Measurements from ENCODE around the gene NOP14. TPM values are rescaled to one million over a fixed set of nuclear protein-coding genes. Genes with fewer than 3 reads are reported as not detected.
A peak's percentile ranks its signal among the peaks of the same experiment; 100 is the strongest.

Gene NOP14
- total RNA-seq, 4 donors from 2014 or later = 18.2 to 39.6 (median 26.8) TPM

DNA sequence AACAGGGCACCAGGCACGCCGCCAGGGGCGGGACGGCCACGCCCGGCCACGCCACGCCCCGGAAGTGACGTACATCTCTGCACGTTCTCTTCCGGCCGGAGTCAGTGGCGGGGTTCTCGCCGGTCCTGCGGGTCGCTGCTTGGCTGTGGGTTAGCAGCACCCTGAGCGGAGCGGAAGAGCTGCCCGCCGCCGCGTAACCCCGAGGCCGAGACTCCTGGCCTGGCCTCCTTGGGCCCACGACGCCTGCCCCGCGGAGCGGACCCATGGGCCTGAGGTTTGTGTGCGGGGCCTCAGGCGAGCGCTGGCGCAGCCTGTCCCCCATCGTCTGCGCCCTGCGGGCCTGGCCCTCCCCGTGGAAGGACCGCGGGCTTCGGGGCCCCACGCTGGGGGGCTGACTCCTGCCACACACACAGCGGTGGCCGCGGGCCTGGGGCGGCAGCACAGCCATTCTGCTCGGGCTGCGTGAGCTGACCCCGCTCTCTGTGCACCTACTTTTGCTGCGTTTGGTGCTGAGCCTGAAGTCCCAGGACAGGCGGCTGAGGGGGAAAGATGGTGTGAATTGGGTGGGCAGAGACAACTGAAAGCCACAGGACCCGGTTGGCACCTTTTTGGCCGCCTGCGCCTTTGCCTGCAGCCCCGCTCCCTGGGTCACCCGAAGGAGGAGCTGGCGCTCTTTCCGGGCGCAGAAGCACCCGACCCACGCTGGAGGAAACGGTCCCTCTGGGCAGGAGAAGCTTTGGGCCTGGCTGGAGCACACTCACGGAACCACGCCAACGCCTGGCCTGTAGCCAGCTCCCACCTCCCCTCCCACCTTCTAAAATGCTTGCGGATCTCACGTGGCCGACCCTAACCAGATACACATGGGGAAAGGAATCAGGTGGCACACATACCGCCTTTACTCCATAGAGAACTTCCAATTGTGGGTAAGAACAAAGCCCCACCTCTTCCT, 28.1 kb downstream of the NOP14 start:
- Histone ChIP-seq H3K36me3 (peaks cover 0 to 65% (median 24%) of the 10 kb centered on the region in 3 donors), H3K4me3 (peak overlapping the region; percentile 67 to 92 (median 86)), H3K27ac (peak overlapping the region; percentile 76 to 95 (median 92)), H3K4me1 (peaks cover 0 to 61% (median 36%) of the 10 kb centered on the region in 4 donors), H3K27me3 (no peaks in the 10 kb centered on the region), H3K9me3 (no peaks in the 10 kb centered on the region)
- WGBS, 2 donors = 1% methylated on average over 36 to 49 of the region's 70 CpGs
- peak; percentile 95 to 97 for DNase-seq (ENCODE audit: low spot score in 2 of 2)
- TF ChIP-seq, protein P1, sequence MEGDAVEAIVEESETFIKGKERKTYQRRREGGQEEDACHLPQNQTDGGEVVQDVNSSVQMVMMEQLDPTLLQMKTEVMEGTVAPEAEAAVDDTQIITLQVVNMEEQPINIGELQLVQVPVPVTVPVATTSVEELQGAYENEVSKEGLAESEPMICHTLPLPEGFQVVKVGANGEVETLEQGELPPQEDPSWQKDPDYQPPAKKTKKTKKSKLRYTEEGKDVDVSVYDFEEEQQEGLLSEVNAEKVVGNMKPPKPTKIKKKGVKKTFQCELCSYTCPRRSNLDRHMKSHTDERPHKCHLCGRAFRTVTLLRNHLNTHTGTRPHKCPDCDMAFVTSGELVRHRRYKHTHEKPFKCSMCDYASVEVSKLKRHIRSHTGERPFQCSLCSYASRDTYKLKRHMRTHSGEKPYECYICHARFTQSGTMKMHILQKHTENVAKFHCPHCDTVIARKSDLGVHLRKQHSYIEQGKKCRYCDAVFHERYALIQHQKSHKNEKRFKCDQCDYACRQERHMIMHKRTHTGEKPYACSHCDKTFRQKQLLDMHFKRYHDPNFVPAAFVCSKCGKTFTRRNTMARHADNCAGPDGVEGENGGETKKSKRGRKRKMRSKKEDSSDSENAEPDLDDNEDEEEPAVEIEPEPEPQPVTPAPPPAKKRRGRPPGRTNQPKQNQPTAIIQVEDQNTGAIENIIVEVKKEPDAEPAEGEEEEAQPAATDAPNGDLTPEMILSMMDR (IDR thresholded peaks at IDR 0.05) = peak in 2 of 5 experiments; percentile 45 to 49
- TF ChIP-seq POLR2A (IDR thresholded peaks at IDR 0.05) = peak; percentile 66 to 92
- peak; percentile 66 to 92 for TF ChIP-seq EP300 (IDR thresholded peaks at IDR 0.05)

DNA sequence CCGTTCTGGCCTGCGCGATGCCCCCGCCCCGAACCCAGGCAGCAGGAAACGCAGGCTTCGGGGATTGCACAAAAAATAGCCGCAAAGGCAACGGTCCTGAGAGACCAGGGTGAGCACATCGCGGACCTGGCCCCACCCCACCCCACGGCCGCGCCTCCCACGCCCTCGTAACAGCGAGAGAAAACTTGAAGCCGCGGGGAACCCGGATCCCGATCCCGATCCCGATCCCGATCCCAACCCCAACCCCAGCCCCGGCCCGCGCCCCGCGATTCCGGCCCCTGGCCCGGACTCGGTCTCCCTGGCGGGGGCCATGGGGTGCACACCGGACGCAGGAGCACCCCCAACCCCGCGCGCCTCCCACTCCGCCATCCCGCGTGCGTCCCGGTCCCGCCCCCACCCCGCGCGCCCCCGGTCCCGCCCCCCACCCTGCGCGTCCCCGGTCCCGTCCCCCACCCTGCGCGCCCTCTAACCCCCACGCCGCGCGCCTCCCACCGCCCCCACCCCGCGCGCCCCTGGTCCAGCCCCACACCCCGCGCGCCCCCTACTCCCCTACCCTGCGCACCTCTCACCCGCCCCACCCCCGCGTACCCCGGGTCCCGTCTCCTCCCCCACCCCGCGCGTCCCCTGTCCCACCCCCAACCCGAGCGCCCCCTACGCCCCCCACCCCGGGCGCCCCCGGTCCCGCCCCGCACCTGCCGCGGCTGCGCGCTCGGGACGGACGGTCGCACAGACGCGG, 29.0 kb downstream of the NOP14 start:
- Histone ChIP-seq H3K27ac (peak overlapping the region; percentile 76 to 95 (median 92)), H3K27me3 (no peaks in the 10 kb centered on the region), H3K4me3 (peak overlapping the region; percentile 67 to 92 (median 86)), H3K4me1 (peaks cover 0 to 61% (median 36%) of the 10 kb centered on the region in 4 donors), H3K36me3 (peaks cover 0 to 65% (median 17%) of the 10 kb centered on the region in 3 donors), H3K9me3 (no peaks in the 10 kb centered on the region)
- DNase-seq (ENCODE audit: low spot score in 2 of 2) = peak; percentile 62 to 64
- no peak for TF ChIP-seq POLR2A (IDR thresholded peaks at IDR 0.05)
- TF ChIP-seq, protein P1 (IDR thresholded peaks at IDR 0.05) = peak in 1 of 5 experiments; percentile 12
- TF ChIP-seq EP300 (IDR thresholded peaks at IDR 0.05) = peak in 1 of 2 donors; percentile 24
- 0 to 2% methylated on average over 9 to 12 of the region's 93 CpGs for whole genome bisulfite sequencing, 2 donors

DNA sequence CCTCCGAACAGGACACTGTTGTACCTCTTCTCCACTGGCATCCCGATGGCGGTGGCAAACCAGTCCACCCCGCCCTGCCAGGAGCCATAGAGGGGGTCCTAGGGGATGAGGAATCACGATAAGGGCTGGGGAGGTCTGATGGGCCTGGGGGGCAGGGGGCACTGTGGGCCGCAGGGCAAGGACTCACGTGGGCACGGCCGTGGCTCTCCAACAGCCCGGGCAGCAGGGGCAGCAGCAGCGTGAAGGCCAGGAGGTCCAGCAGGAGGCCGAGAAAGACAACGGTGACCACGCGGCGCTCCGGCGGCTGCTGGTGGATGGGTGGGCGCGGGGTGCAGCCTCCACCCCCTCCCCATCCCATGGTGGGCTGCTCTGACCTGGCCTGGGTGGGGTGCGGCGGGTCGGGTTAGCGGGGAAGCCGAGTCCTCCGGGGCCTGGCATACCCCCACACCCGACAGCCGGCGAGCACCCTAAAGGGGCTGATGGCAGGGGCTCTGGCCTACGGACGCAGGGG, 29.6 kb downstream of the NOP14 start:
- H3K36me3 ChIP-seq = peaks cover 0 to 65% (median 11%) of the 10 kb centered on the region in 3 donors
- H3K27ac ChIP-seq = peak overlapping the region; percentile 76 to 95 (median 92)
- WGBS, 2 donors = 13 to 15% methylated on average over 24 of the region's 31 CpGs
- H3K9me3 ChIP-seq = no peaks in the 10 kb centered on the region
- no peak for DNase-seq (ENCODE audit: low spot score in 2 of 2)
- H3K4me1 ChIP-seq = peaks cover 0 to 61% (median 36%) of the 10 kb centered on the region in 4 donors
- TF ChIP-seq, protein P1 (IDR thresholded peaks at IDR 0.05) = no peak
- no peak for TF ChIP-seq EP300 (IDR thresholded peaks at IDR 0.05)
- no peak for TF ChIP-seq POLR2A (IDR thresholded peaks at IDR 0.05)
- peak overlapping the region; percentile 67 to 92 (median 86) for H3K4me3 ChIP-seq
- no peaks in the 10 kb centered on the region for H3K27me3 ChIP-seq

DNA sequence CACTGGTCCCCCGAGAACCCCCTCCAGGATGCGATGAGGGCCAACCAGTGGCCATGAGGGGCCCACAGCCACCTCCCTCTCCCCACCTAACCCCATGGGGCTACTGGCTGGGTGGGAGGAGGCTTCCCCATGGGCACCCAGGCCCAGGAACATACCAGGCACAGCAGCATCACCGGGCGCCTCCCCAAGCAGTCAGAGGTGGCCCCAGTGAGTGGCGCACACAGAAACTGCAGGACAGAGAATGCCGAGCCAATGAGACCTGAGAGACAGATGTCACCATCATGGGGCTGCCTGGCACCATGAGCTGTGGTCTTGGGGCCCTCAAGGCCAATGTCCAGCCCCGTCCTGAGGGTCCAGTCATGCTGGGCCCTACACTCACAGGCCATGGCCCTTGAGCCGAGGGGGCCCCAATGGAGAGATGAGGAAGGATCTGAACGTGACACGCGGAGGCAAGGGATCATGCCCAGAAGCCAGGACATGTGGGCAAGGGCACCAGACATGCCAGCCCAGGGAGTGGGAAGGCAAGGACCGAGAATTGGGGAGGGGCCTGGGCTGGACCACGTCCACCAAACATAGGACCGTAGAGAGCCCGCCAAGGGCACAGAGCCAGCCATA, 30.1 kb downstream of the NOP14 start:
- H3K36me3 ChIP-seq = peaks cover 0 to 65% (median 14%) of the 10 kb centered on the region in 3 donors
- peak overlapping the region; percentile 76 to 95 (median 92) for H3K27ac ChIP-seq
- peaks cover 0 to 65% (median 37%) of the 10 kb centered on the region in 4 donors for H3K4me1 ChIP-seq
- 52 to 66% methylated on average over 14 of the region's 15 CpGs for WGBS, 2 donors
- no peaks in the 10 kb centered on the region for H3K27me3 ChIP-seq
- TF ChIP-seq POLR2A (IDR thresholded peaks at IDR 0.05) (no peak), EP300 (IDR thresholded peaks at IDR 0.05) (no peak)
- TF ChIP-seq, protein P1 (IDR thresholded peaks at IDR 0.05) = no peak
- H3K4me3 ChIP-seq = peak overlapping the region; percentile 67 to 92 (median 86)
- no peaks in the 10 kb centered on the region for H3K9me3 ChIP-seq
- no peak for DNase-seq (ENCODE audit: low spot score in 2 of 2)

Data from tibial nerve (tissue), 4 donors.